Hepatocyte (in vitro differentiated cells): ENCODE results near the gene PIEZO1.

Experiments used
- EZH2 ChIP-seq: fragments of 200-600 bp; sonication (generic); IDR thresholded peaks from 2 replicates; pipeline ENCODE4 v1.6.1; 2016; ENCODE audit warnings: antibody characterized with exemption, mild to moderate bottlenecking, borderline replicate concordance
- TF ChIP-seq, protein P1 (sequence below): fragments of 200-600 bp; sonication (generic); IDR thresholded peaks from 2 replicates; pipeline ENCODE4 v1.5.1; 2016; ENCODE audit warnings: antibody characterized with exemption, mild to moderate bottlenecking; ENCODE audit not compliant: poor library complexity

- no peak for TF ChIP-seq EZH2
- TF ChIP-seq, protein P1, sequence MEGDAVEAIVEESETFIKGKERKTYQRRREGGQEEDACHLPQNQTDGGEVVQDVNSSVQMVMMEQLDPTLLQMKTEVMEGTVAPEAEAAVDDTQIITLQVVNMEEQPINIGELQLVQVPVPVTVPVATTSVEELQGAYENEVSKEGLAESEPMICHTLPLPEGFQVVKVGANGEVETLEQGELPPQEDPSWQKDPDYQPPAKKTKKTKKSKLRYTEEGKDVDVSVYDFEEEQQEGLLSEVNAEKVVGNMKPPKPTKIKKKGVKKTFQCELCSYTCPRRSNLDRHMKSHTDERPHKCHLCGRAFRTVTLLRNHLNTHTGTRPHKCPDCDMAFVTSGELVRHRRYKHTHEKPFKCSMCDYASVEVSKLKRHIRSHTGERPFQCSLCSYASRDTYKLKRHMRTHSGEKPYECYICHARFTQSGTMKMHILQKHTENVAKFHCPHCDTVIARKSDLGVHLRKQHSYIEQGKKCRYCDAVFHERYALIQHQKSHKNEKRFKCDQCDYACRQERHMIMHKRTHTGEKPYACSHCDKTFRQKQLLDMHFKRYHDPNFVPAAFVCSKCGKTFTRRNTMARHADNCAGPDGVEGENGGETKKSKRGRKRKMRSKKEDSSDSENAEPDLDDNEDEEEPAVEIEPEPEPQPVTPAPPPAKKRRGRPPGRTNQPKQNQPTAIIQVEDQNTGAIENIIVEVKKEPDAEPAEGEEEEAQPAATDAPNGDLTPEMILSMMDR: no peak
Measured at GRCh38 chr16:88687254-88687576, 97.8 kb downstream of the PIEZO1 start.
